Activated CD4-positive, alpha-beta T cell treated with anti-CD3 and anti-CD28 coated beads, Interleukin-2, amount 50 U/mL, for 24 hours (primary cell): ENCODE measurements around the gene CCL4.
"Not testable (repeated sequence)": the region's sequence is repeated elsewhere in the genome, so short reads cannot be mapped to it uniquely, and the experiment has no call there.

ENCODE experiments used
- DNase-seq, 2 donors: peaks; one replicate each; pipeline ENCODE4 v3.0.0-alpha.2; 2020; ENCODE audit warnings: low read depth in 1 of 2, low spot score in 1 of 2

The CCL4 gene

DNA sequence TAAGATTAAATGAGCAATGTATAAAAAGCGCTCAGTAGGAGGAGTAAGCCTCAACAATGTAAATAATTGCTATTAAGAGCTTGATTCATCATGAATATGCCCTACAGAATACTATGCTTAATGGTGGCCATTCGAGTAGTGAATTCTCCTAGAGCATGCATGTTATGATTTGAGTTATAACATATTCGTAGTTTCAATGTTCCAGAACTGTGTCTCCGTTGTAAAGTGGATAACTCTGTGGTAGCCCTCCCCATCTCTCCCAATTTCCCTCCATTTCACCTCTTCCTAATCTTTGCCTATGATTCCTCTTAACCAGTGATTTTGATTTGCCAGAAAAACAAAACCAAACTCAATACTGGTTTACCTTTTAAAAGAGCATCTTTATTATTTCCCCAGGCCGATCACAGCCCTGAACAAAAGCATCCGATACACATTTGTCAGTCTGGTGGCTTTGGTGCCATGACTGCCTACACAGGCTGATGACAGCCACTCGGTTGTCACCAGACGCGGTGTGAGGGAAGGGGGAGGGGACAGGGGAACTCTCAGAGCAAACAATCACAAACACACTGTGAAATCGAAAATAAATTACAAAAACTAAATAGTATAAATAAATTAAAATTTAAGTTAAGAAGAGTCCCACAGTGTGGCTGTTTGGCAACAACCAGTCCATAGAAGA is 15.6 kb upstream of the CCL4 start:
- DNase-seq: not testable (repeated sequence)

DNA sequence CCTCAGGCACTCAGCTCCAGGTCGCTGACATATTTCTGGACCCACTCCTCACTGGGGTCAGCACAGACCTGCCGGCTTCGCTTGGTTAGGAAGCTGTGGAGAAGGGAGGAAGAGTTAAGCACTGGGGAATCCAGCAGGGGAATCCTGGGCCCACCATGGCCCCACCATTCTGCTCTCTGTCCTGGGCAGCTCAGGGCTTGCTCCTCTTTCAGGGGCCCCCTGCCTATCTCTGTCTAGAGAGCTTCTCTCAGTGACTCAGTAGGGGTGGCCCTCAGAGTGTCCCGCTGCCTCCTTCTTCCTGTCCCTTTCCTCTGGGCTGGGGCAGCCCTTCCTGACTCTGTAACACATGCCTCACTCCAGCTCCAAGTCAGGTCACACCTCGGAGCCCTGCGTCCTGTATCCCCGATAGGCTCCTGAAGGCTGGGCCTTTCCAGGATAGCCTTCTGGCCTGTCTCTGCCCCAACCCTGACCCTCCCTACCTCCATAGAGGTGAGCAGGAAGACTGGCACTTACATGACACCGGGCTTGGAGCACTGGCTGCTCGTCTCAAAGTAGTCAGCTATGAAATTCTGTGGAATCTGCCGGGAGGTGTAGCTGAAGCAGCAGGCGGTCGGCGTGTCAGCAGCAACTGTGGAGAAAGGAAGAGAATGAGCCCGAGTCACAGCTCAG is 14.8 kb upstream of the CCL4 start:
- DNase-seq: no peak

DNA sequence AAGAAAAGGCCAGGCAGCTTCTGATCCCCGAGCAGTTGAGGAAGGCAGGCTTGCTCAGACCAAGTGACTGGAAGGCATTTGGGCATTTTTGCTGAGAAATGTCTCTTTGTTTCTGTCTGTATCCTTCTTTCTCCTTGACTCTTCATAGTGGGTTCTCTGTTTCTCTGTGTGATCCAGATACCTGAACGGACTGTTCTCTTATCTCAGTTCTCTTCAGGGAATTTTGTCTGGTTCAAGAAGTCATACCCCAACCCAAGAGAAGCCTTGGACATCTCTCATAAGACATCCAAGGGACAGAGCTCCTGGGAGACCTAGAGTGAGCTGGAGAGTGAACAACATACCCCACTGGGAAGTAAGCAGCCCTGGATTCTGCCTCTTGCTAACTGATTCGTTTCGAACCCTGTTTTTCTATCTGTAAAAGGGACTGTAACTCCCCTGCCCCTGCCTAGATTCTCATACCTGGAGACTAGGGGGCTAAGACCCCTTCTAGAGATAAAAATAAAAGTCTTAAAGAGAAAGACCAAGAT is 14.2 kb upstream of the CCL4 start:
- DNase-seq: no peak

DNA sequence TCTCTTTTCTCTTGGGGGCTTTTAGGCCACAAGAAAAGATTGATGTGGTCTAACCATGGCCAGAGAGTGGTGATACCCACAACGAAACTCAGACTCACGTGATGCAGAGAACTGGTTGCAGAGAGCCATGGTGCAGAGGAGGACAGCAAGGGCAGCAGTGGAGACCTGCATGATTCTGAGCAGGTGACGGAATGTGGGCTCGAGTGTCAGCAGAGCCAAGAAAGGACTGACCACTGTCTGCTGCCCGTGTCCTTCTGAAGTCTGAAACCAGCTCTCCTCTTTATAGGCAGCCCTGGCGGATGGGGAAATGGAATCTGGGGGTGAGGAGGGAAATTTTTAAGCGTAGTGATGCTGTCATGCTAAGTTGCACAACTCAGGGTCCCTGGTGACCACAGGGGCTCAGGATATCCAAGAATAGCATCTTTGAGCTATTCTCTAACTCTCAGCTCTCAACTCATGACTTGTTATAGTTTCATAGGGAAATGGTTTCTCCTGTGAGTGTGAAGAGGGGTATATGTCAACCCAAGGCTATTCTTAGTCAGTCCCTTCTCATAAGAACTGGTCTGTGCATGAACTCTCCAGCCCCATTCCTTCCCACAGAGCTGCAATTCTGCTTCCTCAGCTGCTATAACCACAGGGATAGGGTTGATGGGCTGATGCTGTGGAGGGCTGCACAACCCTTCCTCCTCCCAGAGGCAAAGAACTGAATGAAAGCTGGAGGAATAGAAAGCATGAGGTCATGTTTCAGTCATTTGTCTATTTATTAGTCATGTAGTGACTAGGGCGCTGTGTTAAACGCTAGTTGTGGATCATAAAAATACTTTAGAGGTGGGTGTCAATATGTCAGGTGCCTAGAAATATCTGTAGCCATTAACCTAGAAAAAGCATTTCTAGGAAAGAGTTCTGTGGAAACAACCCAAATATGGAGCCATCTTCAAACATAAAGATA is 13.5 kb upstream of the CCL4 start, which contains the start of gene CCL3:
CCL3 (minus strand) TSS at position 256 of the 949 bp plus-strand sequence; CDS start at position 171, 85 bp downstream.
- DNase-seq: no peak

DNA sequence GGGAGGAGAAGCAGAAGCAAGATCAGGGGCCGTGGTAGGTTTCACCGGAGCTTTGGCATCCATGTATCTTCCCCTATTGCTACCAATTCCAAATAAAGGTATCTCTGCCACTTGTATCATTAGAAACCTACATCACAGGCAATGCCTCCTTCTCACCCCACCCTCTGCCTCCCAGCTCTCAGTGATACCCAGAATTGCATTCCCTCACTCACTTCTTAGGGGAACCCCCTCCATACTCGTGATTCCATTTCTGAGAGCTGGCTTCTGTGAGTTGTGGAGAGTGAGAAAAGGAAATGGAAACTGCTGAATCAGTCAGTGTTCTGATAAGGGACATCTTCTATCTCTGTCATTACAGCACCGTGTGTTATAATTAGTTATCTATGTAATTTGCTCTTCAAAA is 11.4 kb upstream of the CCL4 start:
- DNase-seq: peak in 1 of 2 donors; percentile 22

DNA sequence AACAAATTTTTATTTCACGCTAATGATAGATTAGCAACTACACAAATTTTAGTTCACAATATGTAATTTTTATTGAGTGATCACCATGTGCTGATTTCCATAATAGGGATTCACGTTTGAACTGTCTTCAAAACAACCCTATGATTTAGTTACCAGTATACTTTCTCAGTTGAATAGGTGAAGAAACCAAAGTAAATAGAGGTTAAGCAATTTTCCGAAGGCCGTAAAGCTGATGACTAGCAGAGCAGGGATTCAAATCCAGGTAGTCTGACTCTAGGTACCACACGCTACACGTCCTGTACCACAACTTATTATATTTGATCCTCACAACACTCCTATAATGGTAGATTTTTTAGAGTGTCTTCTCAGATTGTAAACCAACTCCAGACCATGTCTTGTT is 10.9 kb upstream of the CCL4 start:
- not testable (repeated sequence) for DNase-seq

DNA sequence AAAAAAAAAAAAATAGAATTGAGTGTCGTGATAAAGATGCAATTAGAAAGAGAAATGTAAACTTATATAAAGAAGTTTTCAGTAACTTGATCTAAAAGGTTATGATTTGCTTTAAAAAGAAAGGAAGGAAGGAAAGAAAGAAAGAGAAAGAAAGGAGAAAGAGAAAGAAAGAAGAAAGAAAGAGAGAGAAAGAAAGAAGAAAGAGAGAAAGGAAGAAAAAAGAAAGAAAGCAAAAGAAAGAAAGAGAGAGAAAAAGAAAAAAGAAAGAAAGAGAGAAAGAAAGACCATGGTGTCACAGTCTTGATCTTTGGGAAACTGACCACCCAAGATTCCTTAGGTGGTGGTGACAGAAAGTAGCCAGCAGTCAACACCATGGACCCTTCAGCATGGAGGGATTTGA is 9.4 kb upstream of the CCL4 start:
- DNase-seq: no peak

DNA sequence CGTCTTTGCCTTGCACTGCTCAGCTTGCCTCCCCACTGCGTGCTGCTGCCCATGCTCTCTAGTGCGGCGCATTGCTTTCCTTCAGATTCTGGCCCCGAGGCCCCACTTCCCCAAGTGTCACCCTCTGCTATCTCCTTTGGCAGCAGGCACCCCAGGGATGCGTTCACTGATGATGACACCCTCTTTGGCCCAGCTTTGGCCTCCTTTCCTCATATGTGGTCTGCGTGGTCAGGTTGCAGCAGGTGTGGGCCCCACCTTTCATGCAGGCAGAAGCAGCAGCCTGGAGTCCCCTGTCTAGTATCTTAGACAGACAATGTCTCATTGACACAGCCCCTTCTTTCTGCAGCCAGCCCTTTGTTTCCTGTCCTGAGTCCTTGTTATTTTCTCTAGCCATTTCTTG is 8.9 kb upstream of the CCL4 start:
- no peak for DNase-seq

DNA sequence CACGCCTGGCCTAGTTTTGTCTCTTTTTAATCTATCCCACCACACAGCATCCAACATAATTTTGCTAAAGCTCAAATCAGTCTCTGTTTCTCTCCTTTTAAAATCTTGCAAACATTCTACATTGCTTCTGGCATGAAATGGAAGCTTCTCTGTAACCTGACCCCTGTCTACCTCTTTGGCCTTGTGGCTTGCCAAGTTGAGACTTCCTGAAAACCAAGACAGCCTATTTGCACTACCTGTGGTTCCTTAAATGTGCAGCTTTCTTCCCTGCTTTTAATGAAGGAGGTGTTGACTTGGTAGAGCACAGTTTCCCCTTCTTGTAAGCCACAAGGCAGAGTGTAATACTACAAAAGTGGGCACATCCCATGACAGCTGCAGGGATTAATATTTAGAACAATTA is 7.6 kb upstream of the CCL4 start:
- no peak for DNase-seq

DNA sequence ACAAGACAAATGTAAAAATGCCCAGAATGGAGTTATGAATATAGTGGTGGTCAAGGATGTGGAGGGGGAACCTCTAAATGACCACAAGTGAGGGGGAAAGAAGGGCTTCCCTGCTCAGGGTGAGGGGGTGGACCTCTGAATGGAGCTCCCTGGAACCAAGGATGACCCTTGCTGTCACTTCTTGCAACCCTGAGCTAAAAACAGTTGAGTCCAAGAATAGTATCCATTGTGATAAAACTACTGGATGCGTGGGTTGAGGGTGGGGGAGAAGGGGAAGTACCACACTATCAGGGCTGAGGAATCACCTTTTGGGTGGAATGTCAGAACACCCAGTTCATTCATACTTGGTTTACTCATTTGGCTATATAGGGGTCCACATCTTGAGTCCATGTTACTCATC is 4.6 kb upstream of the CCL4 start:
- DNase-seq: not testable (repeated sequence)

DNA sequence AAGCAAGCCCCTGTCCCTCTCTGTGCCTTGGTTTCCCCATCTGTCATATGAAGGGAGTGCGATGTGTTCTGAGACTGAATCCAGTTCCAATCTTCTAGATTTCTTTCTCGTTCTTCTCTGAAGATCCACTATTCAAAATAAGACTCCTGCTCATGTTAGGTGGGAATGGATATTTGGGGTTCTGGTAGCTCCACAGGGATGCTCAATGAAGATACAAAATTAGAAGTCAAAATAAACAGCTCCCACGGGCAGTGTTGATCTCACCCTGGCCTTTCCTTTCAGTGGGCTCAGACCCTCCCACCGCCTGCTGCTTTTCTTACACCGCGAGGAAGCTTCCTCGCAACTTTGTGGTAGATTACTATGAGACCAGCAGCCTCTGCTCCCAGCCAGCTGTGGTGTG is 619 bp downstream of the CCL4 start:
- not testable (repeated sequence) for DNase-seq

DNA sequence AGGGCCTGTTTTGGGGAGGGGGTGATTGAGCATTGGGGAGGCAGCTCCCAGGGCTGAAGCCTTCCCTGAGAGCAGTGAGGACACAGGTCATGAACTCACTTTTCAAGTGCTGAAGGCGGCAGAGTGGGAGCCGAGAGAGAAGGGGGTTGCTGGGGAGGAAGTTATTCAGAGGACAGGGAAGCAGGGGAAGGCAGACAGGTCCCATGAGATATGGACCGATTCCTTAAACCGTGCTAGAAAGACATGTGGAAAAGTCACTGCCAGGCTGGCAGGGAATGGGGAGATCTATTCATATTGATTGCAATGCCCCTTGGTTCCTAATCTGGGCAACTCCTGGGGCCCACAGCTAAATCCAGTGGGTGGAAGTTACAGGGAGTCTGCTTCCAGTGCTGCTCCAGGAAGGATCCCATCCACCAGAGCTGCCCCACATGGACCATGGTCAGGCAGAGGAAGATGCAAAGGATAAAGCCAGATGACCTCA is 1.1 kb downstream of the CCL4 start:
- DNase-seq: no peak

DNA sequence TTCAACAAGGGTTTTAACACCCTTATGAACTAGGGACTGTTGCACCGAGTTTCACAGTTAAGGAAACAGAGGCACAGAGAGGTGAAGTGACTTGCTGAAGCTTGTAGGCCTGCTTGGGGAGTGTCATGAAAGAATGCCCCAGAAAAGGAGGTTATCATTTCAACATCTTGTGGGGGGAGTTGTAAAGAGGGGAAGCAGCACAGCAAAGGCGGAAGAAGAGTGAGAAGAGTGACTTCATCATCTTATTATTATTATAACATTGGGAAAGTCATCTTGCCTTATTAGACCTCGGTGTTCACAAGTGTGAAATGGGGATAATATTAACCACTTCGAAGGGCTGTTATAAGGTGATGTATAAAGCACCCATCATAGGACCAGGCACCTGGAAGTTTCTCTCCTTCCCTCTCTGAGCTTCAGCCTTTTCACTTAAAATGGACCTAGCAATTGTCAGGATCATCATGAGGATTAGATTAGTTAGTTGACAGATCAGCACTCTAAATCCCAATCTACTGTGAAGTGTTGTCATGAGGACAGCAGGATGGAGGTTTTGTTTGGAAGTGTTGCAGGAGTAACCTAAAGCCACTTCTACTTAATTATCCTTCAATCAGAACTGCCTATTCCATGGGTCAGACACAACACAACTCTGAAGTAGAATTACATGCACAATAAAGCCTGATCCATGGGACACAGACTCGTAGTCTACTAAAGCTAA is 2.3 kb downstream of the CCL4 start:
- DNase-seq: no peak

DNA sequence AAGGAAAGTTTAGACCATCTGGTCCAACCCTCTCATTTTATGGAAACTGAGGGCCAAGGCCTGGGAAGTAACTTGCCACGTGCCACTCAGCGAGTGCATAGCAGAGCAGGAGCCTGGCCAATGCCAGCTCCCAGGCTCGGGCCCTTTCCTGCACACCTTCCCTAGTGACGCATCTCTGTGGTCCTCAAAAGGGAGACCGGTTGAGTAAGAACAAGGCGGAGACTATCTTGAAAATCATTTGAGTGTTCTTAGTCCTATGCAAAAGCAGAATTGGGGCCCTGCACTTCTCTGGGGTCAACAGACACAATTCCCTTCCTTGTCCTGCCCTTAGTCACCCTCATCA is 2.8 kb downstream of the CCL4 start:
- DNase-seq: no peak

DNA sequence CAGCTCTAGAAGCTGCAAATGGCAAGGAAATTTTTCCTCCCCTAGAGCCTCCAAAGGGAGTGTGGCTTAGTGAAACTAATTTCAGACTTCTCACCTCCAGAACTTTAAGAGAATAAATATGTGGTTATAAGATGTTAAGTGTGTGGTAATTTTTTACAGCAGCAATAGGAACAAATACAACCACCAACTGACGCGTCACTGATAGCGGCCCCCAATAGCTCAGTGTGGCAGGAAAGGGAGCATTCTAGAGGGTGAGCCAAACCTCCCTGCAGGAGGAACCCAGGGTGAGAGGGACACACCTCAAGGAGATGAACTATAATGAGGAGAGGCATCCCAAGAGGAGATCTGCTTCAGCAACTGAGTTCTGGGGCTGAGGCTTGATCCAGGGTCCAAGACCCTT is 4.0 kb downstream of the CCL4 start:
- no peak for DNase-seq

DNA sequence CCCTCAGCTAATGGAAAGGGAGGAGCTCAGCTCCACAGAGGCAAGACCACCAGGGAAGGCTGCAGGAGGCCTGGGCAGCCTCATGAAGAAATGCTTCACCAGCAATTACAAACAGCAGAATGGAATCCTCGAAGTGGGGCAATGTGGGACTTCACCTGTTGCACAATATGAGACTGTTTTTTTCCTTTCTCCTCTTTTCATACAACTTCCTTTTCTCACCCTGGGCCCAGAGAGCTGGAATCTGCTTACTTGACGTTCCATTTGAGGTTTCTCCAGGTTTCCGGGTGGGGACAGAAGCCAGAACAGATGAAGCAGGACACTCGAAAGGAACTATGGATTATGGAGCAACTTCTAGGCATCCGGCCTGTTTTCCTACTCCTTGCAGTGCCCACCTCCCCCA is 4.6 kb downstream of the CCL4 start:
- not testable (repeated sequence) for DNase-seq

DNA sequence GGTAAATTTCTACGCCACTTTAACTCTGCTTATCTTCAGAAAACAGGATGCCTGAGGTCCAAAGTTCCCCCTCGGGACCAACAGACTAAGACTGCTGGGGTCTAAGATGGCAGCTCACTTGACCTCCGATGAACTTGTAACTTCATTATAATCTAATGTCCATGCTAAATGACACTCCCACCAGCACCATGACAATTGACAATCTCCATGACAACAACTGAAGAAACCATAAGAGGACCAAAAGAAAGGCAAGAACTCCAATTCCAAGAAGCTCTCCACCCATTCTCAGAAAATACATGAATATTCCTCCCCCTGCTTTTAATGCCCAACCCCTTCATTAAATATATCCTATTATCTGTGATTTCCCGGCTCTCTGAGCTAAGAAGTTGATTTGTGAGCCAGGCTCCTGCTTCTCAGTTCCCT is 7.5 kb downstream of the CCL4 start:
- no peak for DNase-seq

DNA sequence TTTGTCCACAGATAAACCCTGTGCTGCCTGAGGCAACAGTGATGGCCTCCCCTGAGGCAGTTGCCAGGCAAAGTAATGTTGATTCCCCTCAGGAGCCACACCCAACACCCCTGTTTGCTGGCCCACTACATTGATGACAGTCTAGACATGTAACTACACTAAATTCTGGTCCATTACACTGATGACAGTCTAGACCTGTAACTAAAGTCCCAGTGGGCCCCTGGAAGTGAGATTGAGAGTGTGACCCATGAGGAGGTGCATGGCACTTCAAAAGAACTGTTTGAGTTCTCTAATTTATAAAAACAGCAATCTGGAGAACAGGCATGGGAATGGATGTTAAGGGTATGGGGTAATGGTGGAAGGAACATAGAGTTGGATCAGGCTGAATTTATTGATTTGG is 8.9 kb downstream of the CCL4 start:
- DNase-seq: no peak

DNA sequence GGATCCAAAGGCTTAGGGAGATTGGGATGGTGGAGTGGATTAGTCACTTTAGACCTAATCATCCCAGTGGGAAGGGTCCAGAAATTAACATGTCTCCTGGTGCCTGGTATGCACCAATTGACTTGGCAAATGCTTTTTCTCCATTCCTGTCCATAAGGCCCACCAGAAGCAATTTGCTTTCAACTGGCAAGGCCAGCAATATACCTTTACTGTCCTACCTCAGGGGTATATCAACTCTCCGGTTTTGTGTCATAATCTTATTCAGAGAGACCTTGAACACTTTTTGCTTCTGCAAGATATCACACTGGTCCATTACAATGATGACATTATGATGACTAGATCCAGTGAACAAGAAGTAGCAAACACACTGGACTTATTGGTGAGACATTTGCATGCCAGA is 9.5 kb downstream of the CCL4 start:
- DNase-seq: not testable (repeated sequence)

DNA sequence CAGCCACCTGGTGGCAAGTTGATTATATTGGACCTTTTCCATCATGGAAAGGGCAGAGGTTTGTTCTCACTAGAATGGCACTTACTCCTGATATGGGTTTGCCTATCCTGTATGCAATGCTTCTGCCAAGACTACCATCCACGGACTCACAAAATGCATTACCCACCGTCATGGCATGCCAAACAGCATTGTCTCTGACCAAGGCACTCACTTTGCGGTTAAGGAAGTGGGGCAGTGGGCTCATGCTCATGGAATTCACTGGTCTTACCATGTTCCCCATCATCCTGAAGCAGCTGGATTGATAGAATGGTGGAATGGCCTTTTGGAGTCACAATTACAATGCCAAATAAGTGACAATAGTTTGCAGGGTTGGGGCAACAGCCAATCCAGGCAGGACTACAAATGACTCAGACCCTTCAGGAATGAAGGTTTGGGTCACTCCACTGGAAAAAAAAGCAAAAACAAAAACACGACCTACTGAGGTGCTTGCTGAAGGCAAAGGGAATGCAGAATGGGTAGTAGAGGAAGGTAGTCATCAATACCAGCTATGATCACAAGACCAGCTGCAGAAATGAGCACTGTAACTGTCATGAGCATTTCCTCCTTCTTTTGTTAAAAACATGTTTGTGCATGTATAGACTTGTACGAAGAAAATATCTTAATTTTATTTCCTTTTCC is 11.5 kb downstream of the CCL4 start:
- DNase-seq: not testable (repeated sequence)
